Right renal pelvis (tissue), 4 donors: ENCODE results near the gene DPY19L1. TPM values are rescaled to one million over a fixed set of nuclear protein-coding genes. Genes with fewer than 3 reads are reported as not detected.
"Not testable (repeated sequence)": the region's sequence is repeated elsewhere in the genome, so short reads cannot be mapped to it uniquely, and the experiment has no call there.

Experiments
- DNase-seq, 4 donors: peaks; one replicate each; pipeline ENCODE4 v3.0.0-alpha.2; 2013; ENCODE audit warnings: low read depth in 4 of 4, low spot score in 3 of 4, missing footprints in 1 of 4
- polyA plus RNA-seq, 4 donors: library from polyadenylated mRNA; unstranded; fragments of 120-200 nt; gene quantifications; one replicate each; pipeline ENCODE4 v1.2.1, GENCODE V29; 2013; ENCODE audit not compliant: insufficient read length in 4 of 4

DPY19L1 gene
- polyA plus RNA-seq = 10 to 100 TPM; 26.2 to 39.9 (median 37.3) TPM

GRCh38 chr7:35037211-35037525, at the start of gene DPY19L1:
Gene DPY19L1 (minus strand): TSS chr7:35037485. CDS start chr7:35037394, 91 bp downstream.
- DNase-seq = no peak

- DNase-seq = not testable (repeated sequence)
Observed at GRCh38 chr7:35079517-35079916, 42.2 kb upstream of the DPY19L1 start.

GRCh38 chr7:35074008-35074407, 36.7 kb upstream of the DPY19L1 start:
- not testable (repeated sequence) for DNase-seq

GRCh38 chr7:35072950-35073827, 35.9 kb upstream of the DPY19L1 start:
- not testable (repeated sequence) for DNase-seq

GRCh38 chr7:35069084-35069483, 31.8 kb upstream of the DPY19L1 start:
- DNase-seq = not testable (repeated sequence)

- DNase-seq = not testable (repeated sequence)
Observed at GRCh38 chr7:35065382-35065781, 28.1 kb upstream of the DPY19L1 start.

- not testable (repeated sequence) for DNase-seq
Observed at GRCh38 chr7:35058571-35058970, 21.3 kb upstream of the DPY19L1 start.

- not testable (repeated sequence) for DNase-seq
Observed at GRCh38 chr7:35057505-35058451, 20.5 kb upstream of the DPY19L1 start.

- not testable (repeated sequence) for DNase-seq
Observed at GRCh38 chr7:35055733-35056132, 18.4 kb upstream of the DPY19L1 start.

GRCh38 chr7:35053488-35054175, 16.3 kb upstream of the DPY19L1 start:
- not testable (repeated sequence) for DNase-seq

- DNase-seq = not testable (repeated sequence)
Observed at GRCh38 chr7:35048390-35048789, 11.1 kb upstream of the DPY19L1 start.

- DNase-seq = not testable (repeated sequence)
Observed at GRCh38 chr7:35047912-35048305, 10.6 kb upstream of the DPY19L1 start.

- not testable (repeated sequence) for DNase-seq
Observed at GRCh38 chr7:35047263-35047911, 10.1 kb upstream of the DPY19L1 start.

- not testable (repeated sequence) for DNase-seq
Observed at GRCh38 chr7:35043301-35043700, 6.0 kb upstream of the DPY19L1 start.

GRCh38 chr7:35040906-35041305, 3.6 kb upstream of the DPY19L1 start:
- DNase-seq = no peak

- no peak for DNase-seq
Observed at GRCh38 chr7:35039343-35039742, 2.1 kb upstream of the DPY19L1 start.

- DNase-seq = no peak
Observed at GRCh38 chr7:35038354-35038753, 1.1 kb upstream of the DPY19L1 start.

- DNase-seq = peak; percentile 82 to 90 (median 84)
Observed at GRCh38 chr7:35037526-35038341, 449 bp upstream of the DPY19L1 start.
